PC-3 (cell line): ENCODE data around the gene NHLH2.

Source experiments
- EZH2phosphoT487 ChIP-seq: fragments of 300-600 bp; sonication (generic); IDR thresholded peaks from 2 replicates; pipeline ENCODE4 v1.6.1; 2018; ENCODE audit warnings: mild to moderate bottlenecking, antibody characterized with exemption, low read length, borderline replicate concordance
- TF ChIP-seq, protein P1 (sequence below): fragments of 300-600 bp; sonication (generic); conservative IDR thresholded peaks from 2 replicates; pipeline ENCODE4 v1.5.1; 2017; ENCODE audit warnings: antibody characterized with exemption, low read depth, mild to moderate bottlenecking, low read length

DNA sequence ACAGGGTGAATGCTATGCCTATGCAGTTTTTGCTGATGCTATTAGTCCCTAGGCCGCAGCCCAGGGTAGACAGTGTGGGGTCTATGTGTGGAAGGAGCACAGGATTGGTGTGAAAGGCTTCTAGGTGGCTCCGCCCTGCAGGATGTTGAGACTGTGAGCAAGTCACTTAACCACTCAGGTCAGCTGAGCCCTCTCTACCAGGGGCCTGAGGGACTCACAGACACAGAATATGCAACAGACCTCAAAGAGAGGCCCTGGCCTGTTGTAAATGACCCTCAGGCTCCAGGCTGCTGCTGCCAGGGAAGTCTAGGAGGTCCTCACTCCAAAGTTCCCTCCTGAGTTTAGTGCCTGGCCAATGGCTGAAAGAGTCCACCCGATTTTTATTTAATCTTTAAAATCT lies 11.0 kb downstream of the NHLH2 start:
- TF ChIP-seq EZH2phosphoT487, result no peak
- TF ChIP-seq, protein P1, sequence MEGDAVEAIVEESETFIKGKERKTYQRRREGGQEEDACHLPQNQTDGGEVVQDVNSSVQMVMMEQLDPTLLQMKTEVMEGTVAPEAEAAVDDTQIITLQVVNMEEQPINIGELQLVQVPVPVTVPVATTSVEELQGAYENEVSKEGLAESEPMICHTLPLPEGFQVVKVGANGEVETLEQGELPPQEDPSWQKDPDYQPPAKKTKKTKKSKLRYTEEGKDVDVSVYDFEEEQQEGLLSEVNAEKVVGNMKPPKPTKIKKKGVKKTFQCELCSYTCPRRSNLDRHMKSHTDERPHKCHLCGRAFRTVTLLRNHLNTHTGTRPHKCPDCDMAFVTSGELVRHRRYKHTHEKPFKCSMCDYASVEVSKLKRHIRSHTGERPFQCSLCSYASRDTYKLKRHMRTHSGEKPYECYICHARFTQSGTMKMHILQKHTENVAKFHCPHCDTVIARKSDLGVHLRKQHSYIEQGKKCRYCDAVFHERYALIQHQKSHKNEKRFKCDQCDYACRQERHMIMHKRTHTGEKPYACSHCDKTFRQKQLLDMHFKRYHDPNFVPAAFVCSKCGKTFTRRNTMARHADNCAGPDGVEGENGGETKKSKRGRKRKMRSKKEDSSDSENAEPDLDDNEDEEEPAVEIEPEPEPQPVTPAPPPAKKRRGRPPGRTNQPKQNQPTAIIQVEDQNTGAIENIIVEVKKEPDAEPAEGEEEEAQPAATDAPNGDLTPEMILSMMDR, result no peak
